UCSD-AML1 (cell line): ENCODE data around the gene MVB12B.

ENCODE experiments used
- DNase-seq: peaks from one replicate; lab custom pipeline; 2025; ENCODE audit not compliant: unreplicated experiment; lab: John Stamatoyannopoulos, UW

Gene MVB12B

DNA sequence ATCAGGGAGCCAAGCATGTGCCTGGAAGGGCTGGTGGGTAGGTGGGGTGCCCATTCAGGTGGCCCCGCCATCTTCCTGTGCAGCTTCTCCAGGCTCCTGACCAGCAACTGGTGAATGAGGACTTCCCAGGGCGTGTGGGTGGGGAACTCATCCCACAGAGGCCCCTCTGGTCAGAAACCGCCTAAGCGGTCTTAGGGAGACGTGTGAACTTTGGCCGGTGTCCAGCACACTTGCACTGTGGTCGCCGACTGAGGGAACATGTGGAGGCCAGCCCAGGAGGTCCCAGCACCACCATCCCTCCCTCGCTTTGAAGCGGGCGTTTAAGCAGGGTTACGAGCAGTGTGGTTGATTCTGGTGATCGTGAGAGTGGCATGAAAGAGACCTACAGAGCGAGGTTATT lies 77.8 kb downstream of the MVB12B start:
- DNase-seq, result no peak

DNA sequence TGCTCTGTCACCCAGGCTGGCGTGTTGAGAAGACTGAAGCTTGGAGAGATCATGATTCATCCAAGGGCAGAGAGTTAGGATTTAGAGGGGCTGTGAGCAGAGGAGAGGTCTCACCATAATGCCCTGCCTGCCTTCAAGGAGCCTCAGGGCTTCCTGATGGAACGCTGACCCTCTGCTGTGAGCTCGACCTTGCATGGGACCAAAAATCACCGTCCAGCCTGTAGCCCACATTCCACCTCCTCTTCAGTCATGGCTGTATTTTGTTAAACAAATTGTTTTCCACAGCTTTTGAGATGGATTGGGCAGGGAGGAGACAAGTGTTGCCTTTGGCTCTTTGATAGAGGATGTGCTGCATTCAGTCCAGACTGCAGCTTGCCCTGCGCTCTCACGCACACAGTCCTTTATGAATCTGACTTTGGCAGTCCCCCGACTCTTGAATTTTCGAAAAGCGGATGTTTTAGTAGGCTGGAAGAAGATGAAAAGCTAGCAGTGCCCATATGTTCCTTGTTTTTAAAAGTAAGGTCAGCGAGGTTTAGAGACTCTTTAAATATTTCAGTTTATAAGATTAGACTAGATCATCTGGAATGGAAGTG lies 79.5 kb downstream of the MVB12B start:
- no peak for DNase-seq

DNA sequence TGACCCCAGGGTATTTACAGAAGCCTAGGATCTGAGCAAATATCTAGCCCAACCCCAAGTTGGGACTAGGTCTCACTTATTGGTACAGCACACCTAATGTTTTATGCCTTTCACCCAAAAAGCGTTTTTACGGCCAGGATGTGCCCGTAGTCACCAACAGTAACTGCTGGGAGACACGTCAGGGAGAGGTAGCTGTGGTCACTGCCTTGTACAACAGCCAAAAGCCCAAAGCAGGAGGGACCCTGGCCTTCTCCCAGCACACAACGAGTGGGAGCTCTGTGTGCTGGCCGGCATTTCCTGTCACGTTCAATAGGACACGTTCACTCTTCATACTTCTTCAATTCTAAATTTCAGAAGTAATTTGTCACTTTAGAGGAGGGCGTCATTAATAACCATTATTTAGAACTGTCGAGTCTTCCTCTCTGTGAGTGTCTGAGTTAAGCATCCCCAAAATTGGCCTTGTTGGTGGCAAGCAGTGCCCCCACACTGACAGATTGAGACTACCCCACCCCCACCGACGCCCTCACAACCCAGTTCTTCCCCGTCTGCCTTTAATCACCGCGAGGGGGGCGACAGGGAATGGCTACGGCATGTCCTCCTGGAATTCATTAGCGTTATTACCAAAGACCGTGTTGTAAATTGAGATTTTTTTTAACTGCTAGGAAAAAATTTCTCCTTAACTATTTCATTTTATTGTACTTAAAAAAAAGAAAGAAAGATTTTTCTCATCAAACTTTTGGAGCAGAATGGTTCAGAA lies 80.7 kb downstream of the MVB12B start:
- DNase-seq, result no peak

DNA sequence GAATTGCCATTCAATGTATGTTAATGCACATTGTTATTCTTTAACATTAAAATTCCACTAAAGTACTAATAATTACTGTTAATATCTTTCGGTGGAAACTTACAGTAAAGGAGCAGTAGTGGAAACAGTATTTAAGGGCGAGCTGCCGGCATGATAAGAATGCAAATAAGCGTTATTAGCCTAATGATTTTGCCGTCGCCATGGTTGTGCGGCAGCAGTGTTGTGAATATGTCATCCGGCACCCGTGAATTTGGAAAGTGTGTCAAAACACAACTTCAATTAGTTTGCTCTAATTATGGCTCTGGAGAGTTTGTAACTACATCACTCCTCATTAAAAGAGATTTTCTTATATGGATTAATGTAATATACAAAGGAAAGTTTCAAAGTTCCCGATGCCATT lies 81.4 kb downstream of the MVB12B start:
- no peak for DNase-seq

DNA sequence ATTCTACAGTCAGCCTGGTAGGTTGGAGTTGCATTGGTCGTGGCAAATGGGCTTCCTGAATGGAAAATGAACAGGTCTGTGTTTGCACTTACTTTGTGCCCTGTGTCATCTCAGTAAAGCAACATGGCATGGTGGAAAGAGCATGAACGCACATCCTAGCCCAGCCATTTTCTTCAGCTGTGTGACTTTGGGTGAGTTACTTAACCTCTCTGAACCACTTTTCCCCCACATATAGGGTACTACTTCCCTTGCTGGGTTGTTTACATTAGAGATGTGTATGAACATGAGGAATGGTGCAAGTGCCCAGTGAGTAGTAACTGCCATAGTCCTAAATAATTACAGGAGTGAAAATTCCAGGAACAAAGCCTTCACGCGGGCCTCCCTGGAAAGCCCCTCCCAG lies 83.6 kb downstream of the MVB12B start:
- DNase-seq, result no peak

DNA sequence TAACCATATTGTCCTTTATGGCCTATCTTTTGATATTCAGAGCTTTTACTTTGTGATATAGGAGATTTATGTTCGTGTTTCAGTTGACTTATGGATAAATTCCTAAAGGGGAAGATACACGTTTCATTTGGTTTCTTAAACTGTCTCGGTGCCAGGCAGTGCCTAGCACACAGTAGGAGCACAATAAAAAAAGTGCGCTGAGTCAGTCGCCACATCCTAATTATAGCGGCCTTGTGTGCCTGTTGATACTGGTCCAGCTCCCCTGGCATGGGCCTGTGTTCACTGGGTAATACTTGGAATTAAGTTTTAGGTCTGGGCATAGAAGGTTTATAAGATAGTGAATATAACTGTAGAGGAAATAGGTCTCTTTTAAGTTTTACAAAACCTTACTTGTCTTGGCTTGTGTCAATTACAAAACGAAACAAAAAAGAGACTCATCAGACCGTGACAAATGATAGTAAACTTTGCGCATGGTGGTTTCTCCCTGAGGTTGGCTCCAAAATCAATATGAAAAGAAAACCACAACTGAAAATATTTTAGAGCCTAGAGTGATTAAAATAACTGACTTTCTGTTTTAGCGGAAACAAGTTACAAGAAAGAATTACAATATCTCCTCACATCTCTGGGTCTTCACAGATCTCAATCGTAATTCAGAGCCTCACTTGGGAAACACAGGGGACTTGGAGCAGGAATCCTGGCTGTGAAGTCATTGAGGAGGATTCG lies 84.8 kb downstream of the MVB12B start:
- no peak for DNase-seq

DNA sequence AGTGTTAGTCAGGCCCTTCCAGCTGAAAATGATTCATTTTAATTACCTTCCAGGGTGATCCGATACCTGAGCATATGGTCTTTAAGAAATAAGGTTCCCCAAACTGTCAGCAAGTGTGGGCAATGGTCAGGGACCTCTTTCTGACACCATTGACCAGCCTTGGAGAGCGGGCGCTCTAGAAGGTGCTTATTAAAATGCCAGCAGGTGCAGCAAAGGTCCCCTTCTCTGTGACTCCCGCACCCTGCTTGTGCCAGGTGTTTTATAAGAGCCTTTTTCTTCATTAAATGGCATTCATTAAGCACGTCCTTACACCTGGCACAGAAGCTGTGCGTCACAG lies 85.3 kb downstream of the MVB12B start:
- no peak for DNase-seq

DNA sequence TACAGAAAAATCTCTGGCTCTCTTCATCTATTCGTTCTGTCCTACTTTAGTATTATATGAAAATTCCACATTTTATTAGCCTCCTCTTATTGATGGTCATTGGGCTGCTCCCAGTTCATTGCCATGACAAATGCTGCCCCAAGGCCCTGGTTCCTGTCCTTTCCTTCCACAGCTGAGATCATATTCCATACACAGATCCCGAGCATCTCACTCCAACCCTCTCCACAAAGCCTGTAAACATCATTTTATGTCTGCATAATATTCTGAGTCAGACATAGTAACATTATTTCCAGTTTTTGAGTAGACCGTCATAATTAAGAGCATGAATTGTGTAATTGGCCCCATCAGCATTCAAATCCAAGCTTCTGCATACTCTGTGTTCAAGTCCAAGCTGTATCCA lies 86.3 kb downstream of the MVB12B start:
- DNase-seq, result no peak

DNA sequence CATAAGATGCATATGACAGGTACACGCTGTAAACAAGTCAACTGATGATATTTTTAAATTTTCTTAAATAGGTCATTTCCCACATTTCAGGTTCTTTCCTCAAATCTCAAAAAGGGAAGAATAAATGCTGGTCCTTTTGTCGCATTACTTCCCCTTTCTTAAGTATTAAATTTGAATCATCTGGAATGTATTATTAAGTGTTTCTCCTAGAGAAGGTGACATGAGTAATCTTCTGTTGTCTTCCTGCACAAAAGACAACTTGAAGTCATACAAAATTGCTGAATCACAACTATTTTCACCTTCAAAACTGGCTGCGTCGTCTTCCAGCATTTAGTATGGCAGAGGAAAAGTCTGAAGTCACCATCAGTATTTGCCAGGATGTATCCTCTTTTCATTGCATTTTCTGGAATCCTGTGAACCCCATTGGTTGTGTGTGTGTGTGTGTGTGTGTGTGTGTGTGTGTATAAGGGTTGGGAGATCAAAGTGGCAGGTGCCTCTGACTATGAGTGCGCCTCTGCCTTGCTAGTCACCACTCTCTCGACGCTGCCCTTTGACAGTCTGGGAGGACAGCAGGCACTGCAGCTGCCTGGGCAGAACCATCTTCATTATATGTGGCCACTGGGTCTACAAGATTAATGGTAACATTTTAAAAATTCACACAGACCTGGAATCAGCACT lies 86.9 kb downstream of the MVB12B start:
- no peak for DNase-seq

DNA sequence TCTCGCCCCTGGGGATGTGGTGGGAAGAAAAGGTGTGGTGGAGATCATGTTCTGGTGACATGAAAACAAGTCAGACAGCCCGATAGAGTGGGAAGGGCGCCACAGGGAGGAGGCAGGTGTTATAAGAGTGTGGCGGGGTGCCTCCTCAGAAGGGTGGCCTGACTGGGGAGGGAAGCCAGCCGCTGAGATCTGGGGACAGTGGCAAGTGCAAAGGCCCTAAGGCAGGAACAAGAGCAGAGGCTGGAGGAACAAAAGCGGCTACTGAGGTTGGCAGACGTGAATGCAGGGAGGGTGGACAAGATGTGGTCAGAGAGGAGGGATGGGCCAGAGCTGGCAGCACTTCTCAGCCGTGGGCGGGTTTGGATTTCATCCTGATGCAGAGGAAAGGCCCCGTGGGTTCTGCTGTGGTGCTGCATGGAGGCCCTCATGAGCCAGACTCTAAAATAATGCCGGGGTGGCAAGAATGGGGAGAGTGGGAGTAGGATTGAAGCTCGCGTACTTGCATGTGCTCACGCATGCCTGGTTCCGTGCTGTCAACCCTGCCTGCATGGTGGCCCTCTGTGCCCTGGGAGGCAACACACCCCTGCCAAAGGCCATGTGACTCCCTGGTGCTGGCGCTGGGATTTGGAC lies 89.2 kb downstream of the MVB12B start:
- DNase-seq, result no peak

DNA sequence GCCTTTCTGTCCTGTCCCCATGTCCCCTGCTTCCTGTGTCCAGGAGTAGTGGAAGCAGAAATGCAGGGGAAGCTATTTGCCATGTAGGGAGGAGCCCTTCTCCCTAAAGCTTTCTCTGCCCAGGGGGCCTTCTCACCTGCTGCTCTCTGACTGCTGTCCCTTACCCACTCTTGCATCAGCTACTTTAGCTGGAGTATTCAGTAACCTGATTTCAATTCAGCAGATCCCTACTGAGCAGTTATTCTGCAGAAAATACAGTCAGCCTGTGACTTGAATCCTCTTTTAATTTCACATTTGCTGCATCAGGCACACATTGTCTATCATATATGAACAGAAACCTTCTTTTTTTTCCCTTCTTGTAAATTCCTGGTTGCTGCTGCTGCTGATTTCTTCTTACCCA lies 90.4 kb downstream of the MVB12B start:
- DNase-seq, result no peak

DNA sequence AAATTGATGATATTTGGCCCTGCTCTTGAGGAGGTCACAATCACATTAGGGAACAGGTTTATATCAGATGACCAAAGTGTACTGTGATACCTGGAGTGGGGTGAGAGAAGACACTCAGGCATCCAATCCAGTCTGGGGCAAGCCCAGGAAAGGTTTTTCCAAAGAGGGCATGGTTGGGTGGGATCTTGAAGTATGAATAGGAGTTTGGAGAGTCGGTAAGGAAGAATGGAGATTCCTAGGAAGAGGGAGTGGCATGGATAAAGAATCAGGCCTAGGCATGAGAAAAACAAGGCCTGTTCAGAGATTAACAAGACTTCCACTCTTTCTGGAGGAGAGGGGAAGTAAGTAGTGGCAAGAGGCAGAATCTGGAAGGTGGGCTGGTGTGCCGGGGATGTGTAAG lies 91.1 kb downstream of the MVB12B start:
- no peak for DNase-seq

DNA sequence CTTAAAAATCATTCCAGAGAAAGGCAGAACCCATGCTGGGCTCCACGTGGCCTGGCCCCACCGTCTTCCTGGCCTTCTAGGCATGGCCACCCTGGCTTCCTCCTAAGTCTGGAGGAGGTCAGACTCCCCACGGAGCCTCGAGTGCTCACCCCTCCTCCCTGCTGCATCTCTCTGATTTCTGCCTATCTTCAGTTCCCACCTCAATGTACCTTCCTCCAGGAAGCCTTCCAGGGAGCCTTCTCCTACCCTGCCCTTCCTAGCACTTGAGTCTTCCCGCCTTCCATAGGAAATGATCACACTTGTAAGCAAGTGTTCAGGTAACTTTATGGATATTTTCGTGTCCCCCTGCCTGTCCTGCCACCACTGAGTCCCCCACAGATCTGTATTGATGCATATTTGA lies 92.0 kb downstream of the MVB12B start:
- no peak for DNase-seq

DNA sequence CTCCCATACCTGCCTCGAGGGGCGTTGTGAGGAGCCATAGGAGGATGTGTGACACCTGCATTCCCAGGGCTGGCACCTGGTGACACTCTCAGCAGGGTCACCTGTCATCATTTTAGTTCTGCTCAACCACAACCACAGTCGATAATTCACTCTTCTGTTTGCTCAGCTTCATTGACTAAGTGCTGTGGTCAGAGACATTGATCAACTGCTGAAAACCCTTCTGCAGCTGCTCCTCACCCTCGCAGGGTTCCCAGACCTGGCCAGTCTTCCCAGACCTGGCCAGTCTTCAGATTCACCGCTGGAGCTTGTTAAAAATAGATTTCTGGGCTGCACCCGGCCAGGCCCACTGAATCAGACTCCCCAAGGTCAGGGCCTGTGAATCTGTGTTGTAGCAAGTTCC lies 92.8 kb downstream of the MVB12B start:
- DNase-seq, result no peak

DNA sequence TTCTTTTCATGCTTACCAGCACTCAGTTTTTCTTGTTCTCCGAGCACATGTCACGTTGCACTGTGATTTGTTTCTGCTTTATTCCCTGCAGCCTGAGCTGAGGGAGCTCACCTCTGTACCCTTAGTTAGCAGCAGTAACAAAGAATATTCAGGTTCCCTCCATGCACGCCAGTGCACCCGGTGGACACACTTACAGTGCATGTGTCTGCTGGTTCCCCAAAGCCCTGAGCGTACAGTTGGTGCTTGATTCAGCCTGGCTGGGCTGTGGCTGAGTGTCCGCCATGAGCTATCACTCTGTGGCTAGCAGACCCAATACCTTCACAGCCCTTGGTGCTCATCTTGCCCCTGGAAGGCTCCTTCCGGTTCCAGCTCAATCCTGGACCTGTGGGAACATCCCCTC lies 93.5 kb downstream of the MVB12B start:
- no peak for DNase-seq

DNA sequence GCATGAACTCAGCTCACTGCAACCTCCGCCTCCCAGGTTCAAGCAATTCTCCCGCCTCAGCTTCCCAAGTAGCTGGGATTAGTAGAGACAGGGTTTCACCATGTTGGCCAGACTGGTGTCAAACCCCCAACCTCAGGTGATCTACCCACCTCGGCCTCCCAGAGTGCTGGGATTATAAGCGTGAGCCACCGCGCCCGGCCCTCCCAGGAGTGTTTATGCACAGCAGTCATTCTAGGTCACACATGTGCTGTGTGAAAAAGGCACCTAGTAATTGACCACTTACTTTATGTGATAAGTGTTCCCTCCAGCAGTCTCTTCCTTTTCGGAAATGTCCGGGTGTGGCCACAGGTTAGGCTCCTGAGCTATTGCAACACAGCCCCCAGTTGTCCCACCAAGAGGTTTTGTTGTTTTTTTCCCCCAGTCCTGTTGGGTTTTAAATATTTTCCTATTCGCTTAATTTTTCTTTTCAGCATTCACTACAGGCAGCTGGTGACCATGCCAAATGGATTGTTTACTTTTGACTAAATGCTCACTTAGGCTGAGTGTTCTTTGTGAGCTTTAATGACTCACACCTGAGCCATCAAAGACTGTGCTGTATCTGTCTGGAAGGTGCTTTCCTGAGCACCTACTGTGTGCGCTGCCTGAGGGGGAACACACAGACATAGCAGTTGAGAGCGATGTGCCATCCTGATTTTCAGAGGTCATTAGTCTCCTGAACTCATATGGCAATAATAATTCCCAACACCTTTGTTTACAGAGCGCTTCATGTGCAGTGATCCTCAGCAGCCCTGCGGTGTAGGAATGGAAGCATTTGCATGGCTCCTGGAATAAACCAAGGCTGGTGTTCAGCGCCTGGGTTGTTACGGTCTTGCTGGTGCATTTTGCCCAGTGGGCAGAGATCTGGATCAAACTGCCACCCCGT lies 94.3 kb downstream of the MVB12B start:
- no peak for DNase-seq

DNA sequence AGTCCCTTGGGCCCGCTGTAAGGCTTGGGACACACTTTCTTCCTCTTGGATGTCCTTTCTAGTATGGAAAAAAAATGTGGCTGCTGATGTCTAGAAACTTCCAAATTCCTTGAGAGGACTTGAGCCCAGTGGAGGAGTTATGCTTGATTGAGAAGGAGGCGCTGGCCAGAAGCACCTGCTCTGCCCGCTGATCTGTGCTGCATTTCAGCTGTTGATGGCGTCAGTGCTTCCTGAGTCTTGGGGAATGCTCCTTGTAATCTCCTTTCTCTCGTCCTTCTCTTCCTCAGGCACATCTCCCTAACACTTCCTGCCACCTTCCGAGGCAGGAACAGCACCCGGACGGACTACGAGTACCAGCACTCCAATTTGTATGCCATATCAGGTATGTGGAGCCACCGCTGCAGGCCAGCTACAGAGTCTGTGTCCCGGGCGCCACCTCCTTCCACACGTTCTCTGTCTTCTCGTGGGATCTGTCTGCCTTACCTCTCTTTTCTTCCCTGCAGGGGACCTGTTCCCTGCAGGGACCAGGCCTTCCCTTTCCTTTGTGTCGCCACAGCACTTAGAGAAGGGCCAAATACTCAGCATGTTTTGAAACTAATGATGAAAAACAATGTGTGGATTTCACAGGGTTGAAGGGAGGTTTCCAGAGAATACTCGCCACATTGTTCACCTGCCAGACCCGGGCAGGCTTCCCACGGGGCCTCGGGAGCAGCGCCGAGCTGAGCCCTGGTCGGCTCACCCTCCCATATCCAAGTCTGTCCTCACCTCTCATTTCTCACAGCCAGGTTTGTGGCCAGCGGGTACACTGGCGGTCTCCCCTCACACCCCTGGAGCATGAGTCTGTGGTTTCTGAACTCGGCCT lies 95.2 kb downstream of the MVB12B start:
- DNase-seq, result no peak

DNA sequence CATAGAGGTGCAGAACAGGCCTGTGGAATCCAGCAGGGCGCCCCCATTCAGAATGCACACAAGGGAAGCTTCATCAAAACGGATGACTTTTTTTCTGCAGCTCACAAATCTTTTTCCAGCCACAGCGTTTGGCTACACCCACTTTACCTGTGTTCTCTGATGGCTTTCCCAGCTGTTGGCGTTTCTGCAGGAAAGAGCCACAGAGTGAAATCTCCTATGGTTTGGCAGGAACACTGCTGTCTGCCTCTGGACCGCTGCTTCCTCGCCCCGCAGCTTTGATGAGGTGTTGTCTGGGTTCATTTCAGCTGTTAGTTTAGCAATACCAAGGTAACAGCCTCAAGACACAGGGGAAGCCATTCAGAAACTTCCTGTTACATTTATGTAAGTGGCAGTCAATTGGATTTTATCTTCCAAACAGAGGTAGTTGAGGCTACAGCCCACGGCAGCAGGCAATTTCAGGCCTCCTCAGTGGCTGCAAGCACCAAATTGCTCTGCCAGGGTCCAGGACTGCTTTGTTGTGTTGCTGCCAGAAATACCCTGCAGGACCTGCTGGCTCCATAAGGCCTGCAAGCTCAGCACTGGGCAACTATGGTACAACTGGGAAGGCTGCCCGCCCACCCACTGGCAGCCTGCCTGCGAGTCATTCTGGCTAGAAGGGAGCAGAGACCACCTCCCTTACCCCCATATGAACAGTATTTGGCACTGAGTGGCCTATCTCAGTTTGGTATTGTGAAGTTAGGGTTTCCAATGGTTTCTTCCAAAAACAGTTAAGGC lies 96.7 kb downstream of the MVB12B start:
- DNase-seq, result no peak

DNA sequence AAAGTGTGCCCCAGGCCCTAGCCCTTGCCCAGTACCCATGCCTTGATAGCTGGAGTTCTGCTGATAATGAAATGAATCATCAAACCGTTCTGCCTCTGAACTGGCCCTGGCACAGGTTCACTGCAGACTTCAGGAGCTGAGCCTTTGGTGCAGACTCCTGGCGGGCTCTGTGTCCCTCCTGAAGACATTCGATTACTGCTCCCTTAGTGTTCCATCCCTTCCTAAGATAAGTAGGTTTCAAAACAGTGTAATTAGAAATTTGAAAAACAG lies 97.2 kb downstream of the MVB12B start:
- DNase-seq, result no peak
